Measurements from ENCODE around the gene NAP1L4. TPM values are rescaled to one million over a fixed set of nuclear protein-coding genes. Genes with fewer than 3 reads are reported as not detected.

Gene NAP1L4
- total RNA-seq, 2 experiments from 2014 or later = 262 to 285 TPM

GRCh38 chr11:2989006-2989405, 3.1 kb downstream of the NAP1L4 start:
- Histone ChIP-seq H3K36me3 (ENCODE audit: insufficient read depth, low read length) (peaks cover 18% of the 10 kb centered on the region), H3K4me3 (ENCODE audit: low read length) (peak overlapping the region; percentile 95), H3K27me3 (ENCODE audit: control insufficient read depth in 1 of 2, insufficient read depth in 2 of 2, low read length in 2 of 2) (no peaks in the 10 kb centered on the region), H3K4me1 (ENCODE audit: insufficient read depth, low read length) (peaks cover 41% of the 10 kb centered on the region), H3K27ac (ENCODE audit: low read depth in 1 of 2, low read length in 2 of 2) (peak overlapping the region; percentile 31 to 75), H3K9me3 (ENCODE audit: control insufficient read depth in 1 of 2, insufficient read depth in 1 of 2, low read length in 2 of 2) (no peaks in the 10 kb centered on the region)
- H3K36me3 Mint-ChIP-seq (ENCODE audit: low read depth) = peaks cover 34% of the 10 kb centered on the region
- H3K9me3 Mint-ChIP-seq = no peaks in the 10 kb centered on the region
- DNase-seq = peak in 2 of 14 experiments; percentile 16 to 43
- H3K27me3 Mint-ChIP-seq = no peaks in the 10 kb centered on the region
- ChIA-PET POLR2A (interaction anchor here (0.7 to 4.8 kb wide), 16 partner anchors 10 to 588 kb away, joined by 3 to 206 read pairs (median 4); partner anchors contain the start of genes CARS1 and TSSC4), CTCF (interaction anchor here (1.0 to 3.1 kb wide), 5 partner anchors 13 to 68 kb away, joined by 3 to 17 read pairs (median 4); partner anchors contain the start of gene CARS1)
- ATAC-seq (ENCODE audit: poor library complexity) = no peak
- intact Hi-C loops (cut with DNase I, micrococcal nuclease) = loop anchor here (2.0 to 5.0 kb wide), 2 partner anchors 26 to 68 kb away; partner anchors contain the start of gene CARS1 (in 1 of the 2)
- TF ChIP-seq CTCF (IDR thresholded peaks at IDR 0.05) = no peak
- peak overlapping the region; percentile 89 for H3K27ac Mint-ChIP-seq
- H3K4me1 Mint-ChIP-seq (ENCODE audit: low read depth) = peaks cover 55% of the 10 kb centered on the region
- peak overlapping the region; percentile 99 for H3K4me3 Mint-ChIP-seq

- DNase-seq = peak; percentile 26 to 72 (median 49)
- Histone ChIP-seq H3K4me3 (ENCODE audit: low read length) (peak overlapping the region; percentile 95), H3K4me1 (ENCODE audit: insufficient read depth, low read length) (peaks cover 49% of the 10 kb centered on the region), H3K27ac (ENCODE audit: low read depth in 1 of 2, low read length in 2 of 2) (peak overlapping the region; percentile 31 to 75), H3K27me3 (ENCODE audit: control insufficient read depth in 1 of 2, insufficient read depth in 2 of 2, low read length in 2 of 2) (no peaks in the 10 kb centered on the region), H3K36me3 (ENCODE audit: insufficient read depth, low read length) (peaks cover 23% of the 10 kb centered on the region), H3K9me3 (ENCODE audit: control insufficient read depth in 1 of 2, insufficient read depth in 1 of 2, low read length in 2 of 2) (no peaks in the 10 kb centered on the region)
- Mint-ChIP-seq H3K27me3 (no peaks in the 10 kb centered on the region), H3K9me3 (no peaks in the 10 kb centered on the region), H3K36me3 (ENCODE audit: low read depth) (peaks cover 42% of the 10 kb centered on the region), H3K27ac (peak overlapping the region; percentile 89), H3K4me1 (ENCODE audit: low read depth) (peaks cover 62% of the 10 kb centered on the region), H3K4me3 (peak overlapping the region; percentile 99)
- no peak for TF ChIP-seq CTCF (IDR thresholded peaks at IDR 0.05)
- ChIA-PET POLR2A (interaction anchor here (0.9 to 4.8 kb wide), 12 partner anchors 10 to 587 kb away, joined by 3 to 206 read pairs (median 4); partner anchors contain the start of genes CARS1 and TSSC4), CTCF (interaction anchor here (1.0 to 3.1 kb wide), 5 partner anchors 13 to 69 kb away, joined by 3 to 17 read pairs (median 4); partner anchors contain the start of gene CARS1)
- peak; percentile 37 for ATAC-seq (ENCODE audit: poor library complexity)
- intact Hi-C loops (cut with DNase I, micrococcal nuclease) = loop anchor here (1.0 to 5.0 kb wide), 4 partner anchors 12 to 69 kb away; partner anchors contain the start of gene CARS1 (in 1 of the 2)
Measured at GRCh38 chr11:2987881-2988861, 4.0 kb downstream of the NAP1L4 start.

GRCh38 chr11:2983908-2984307, 8.2 kb downstream of the NAP1L4 start:
- Mint-ChIP-seq H3K9me3 (no peaks in the 10 kb centered on the region), H3K27me3 (no peaks in the 10 kb centered on the region), H3K36me3 (ENCODE audit: low read depth) (peaks cover 45% of the 10 kb centered on the region), H3K4me3 (peak overlapping the region; percentile 38), H3K27ac (peak overlapping the region; percentile 82), H3K4me1 (ENCODE audit: low read depth) (peaks cover 59% of the 10 kb centered on the region)
- ATAC-seq (ENCODE audit: poor library complexity) (no peak), DNase-seq (no peak)
- CTCF ChIA-PET = interaction anchor here (0.7 to 1.2 kb wide), 2 partner anchors 9 to 37 kb away, joined by 3 read pairs; no protein-coding TSS in a partner anchor
- POLR2A ChIA-PET = interaction anchor here (2.7 kb wide), 1 partner anchor 8 kb away, joined by 9 read pairs; the partner anchor contains the start of gene NAP1L4
- Histone ChIP-seq H3K36me3 (ENCODE audit: insufficient read depth, low read length) (peaks cover 44% of the 10 kb centered on the region), H3K27me3 (ENCODE audit: control insufficient read depth in 1 of 2, insufficient read depth in 2 of 2, low read length in 2 of 2) (no peaks in the 10 kb centered on the region), H3K9me3 (ENCODE audit: control insufficient read depth in 1 of 2, insufficient read depth in 1 of 2, low read length in 2 of 2) (no peaks in the 10 kb centered on the region), H3K4me1 (ENCODE audit: insufficient read depth, low read length) (peaks cover 70% of the 10 kb centered on the region), H3K27ac (ENCODE audit: low read depth in 1 of 2, low read length in 2 of 2) (peak overlapping the region in 1 of 2 donors; percentile 19), H3K4me3 (ENCODE audit: low read length) (no peak overlapping the region)
- no peak for TF ChIP-seq CTCF (IDR thresholded peaks at IDR 0.05)
- intact Hi-C loops (cut with DNase I, micrococcal nuclease) = no loop called here
